DND-41 (cell line): ENCODE data around the gene DNAJC7.

ENCODE experiments used
- EZH2 ChIP-seq: IDR thresholded peaks from 3 replicates; pipeline ENCODE4 v1.6.1; 2012; ENCODE audit warnings: borderline replicate concordance, low read depth, mild to moderate bottlenecking, moderate library complexity, low read length, inconsistent platforms; ENCODE audit not compliant: severe bottlenecking
- TF ChIP-seq, protein P1 (sequence below): IDR thresholded peaks from 2 replicates; pipeline ENCODE4 v1.5.1; 2012; ENCODE audit warnings: borderline replicate concordance, low read length, moderate library complexity, mild to moderate bottlenecking; ENCODE audit not compliant: poor library complexity, severe bottlenecking; ENCODE audit errors: extremely low read depth

DNA sequence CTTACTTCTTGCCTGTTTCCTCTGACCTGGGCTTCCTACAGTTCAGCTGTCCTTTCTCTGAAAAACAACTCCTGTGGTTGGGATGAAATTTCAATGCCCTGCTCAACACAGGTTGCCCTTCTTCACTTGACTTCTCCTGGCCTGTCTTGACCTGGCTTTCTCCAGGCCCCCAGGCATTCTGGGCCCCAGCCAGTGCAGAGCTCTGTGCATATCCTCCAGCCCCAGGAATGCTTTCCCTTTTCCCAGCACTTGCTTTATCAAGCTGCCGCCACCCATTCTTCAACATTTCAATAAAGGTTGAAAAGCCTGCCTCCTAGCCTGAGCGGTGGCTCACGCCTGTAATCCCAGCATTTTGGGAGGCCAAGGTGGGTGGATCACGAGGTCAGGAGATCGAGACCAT, 76.1 kb downstream of the DNAJC7 start:
- TF ChIP-seq, protein P1, sequence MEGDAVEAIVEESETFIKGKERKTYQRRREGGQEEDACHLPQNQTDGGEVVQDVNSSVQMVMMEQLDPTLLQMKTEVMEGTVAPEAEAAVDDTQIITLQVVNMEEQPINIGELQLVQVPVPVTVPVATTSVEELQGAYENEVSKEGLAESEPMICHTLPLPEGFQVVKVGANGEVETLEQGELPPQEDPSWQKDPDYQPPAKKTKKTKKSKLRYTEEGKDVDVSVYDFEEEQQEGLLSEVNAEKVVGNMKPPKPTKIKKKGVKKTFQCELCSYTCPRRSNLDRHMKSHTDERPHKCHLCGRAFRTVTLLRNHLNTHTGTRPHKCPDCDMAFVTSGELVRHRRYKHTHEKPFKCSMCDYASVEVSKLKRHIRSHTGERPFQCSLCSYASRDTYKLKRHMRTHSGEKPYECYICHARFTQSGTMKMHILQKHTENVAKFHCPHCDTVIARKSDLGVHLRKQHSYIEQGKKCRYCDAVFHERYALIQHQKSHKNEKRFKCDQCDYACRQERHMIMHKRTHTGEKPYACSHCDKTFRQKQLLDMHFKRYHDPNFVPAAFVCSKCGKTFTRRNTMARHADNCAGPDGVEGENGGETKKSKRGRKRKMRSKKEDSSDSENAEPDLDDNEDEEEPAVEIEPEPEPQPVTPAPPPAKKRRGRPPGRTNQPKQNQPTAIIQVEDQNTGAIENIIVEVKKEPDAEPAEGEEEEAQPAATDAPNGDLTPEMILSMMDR = no peak
- no peak for TF ChIP-seq EZH2
